GM12878 (cell line): ENCODE data around the gene MMP20. TPM values are rescaled to one million over a fixed set of nuclear protein-coding genes. Genes with fewer than 3 reads are reported as not detected.

Experiments used
- ATAC-seq: fragments of 200-7000 bp; cut with Tn5 transposase; 3 replicates; pipeline ENCODE4 v1.9.1; 2020; ENCODE audit warnings: mild to moderate bottlenecking, moderate library complexity
- BruUV-seq: library from RNA; stranded (reverse); fragments of 400-500 nt; replicated peaks from 2 replicates; lab custom pipeline; 2021; lab: Mats Ljungman, UMichigan
- CTCF ChIA-PET: fragments of 300-600 bp; sonication (Branson Sonifier 250); formaldehyde crosslinking; extraction: SDS; loops from one replicate; lab custom pipeline; 2021; ENCODE audit warnings: inconsistent platforms; lab: Yijun Ruan, JAX
- POLR2A ChIA-PET: fragments of 350-600 bp; formaldehyde crosslinking; extraction: SDS; loops from one replicate; lab custom pipeline; 2021; ENCODE audit warnings: inconsistent platforms; lab: Charles Lee
- RAD21 ChIA-PET: fragments of 300-600 bp; sonication (Branson Sonifier 250); formaldehyde crosslinking; loops from one replicate; lab custom pipeline; 2023; ENCODE audit warnings: antibody characterized with exemption; ENCODE audit not compliant: unreplicated experiment; lab: Charles Lee
- SMC1A ChIA-PET: fragments of 300-600 bp; sonication (Branson Sonifier 250); formaldehyde crosslinking; loops from one replicate; lab custom pipeline; 2023; ENCODE audit not compliant: unreplicated experiment, uncharacterized antibody; lab: Charles Lee
- DNase-seq: peaks from one replicate; pipeline ENCODE4 v3.0.0-alpha.2; 2011; ENCODE audit warnings: low read depth, low spot score
- FAIRE-seq: peaks from 3 replicates; lab custom pipeline; 2011; peaks lifted over from hg19 to GRCh38; lab: Jason Lieb, UNC
- H2AFZ ChIP-seq: 2 replicates; pipeline ENCODE4 v1.6.0; 2011; ENCODE audit warnings: low read depth, low read length, control low read depth; ENCODE audit not compliant: control insufficient read depth
- H3K27ac ChIP-seq: 2 replicates; pipeline ENCODE4 v1.5.1; 2011; ENCODE audit warnings: control low read depth; ENCODE audit not compliant: control insufficient read depth, insufficient read depth
- H3K27me3 ChIP-seq, 2 experiments: replicated peaks in 1 of 2; 2 replicates each; pipeline versions ENCODE4 v1.6.0 to v1.6.1; 2011; ENCODE audit warnings: low read length in 1 of 2; ENCODE audit not compliant: control insufficient read depth in 2 of 2, insufficient read depth in 2 of 2
- H3K36me3 ChIP-seq, 2 experiments: 2 replicates each; pipeline ENCODE4 v1.5.1; 2011; ENCODE audit warnings: low read length in 1 of 2; ENCODE audit not compliant: control insufficient read depth in 2 of 2, insufficient read depth in 2 of 2
- H3K4me1 ChIP-seq: 2 replicates; pipeline ENCODE4 v1.6.1; 2011; ENCODE audit warnings: mild to moderate bottlenecking, low read length, moderate library complexity, mixed read lengths; ENCODE audit not compliant: control insufficient read depth, insufficient read depth
- H3K4me2 ChIP-seq: 2 replicates; pipeline ENCODE4 v1.6.0; 2011; ENCODE audit warnings: control low read depth; ENCODE audit not compliant: control insufficient read depth, insufficient read depth
- H3K4me3 ChIP-seq: fragments of 200-600 bp; sonication (generic); 2 replicates; pipeline ENCODE4 v1.5.1; 2016
- H3K79me2 ChIP-seq: 2 replicates; pipeline ENCODE4 v1.6.0; 2011; ENCODE audit warnings: low read length; ENCODE audit not compliant: control insufficient read depth, insufficient read depth
- H3K9ac ChIP-seq: 2 replicates; pipeline ENCODE4 v1.8.0; 2011; ENCODE audit warnings: low read length, control low read depth, mixed read lengths; ENCODE audit not compliant: control insufficient read depth, insufficient read depth
- H3K9me3 ChIP-seq: replicated peaks from 3 replicates; pipeline ENCODE4 v1.5.1; 2011; ENCODE audit warnings: mild to moderate bottlenecking, low read length; ENCODE audit not compliant: control insufficient read depth, insufficient read depth
- H4K20me1 ChIP-seq: 2 replicates; pipeline ENCODE4 v1.6.0; 2011; ENCODE audit not compliant: control insufficient read depth, insufficient read depth
- CEBPB ChIP-seq, 2 experiments: fragments of 150-350 bp in 1 of 2; IDR thresholded peaks; 2 replicates each; pipeline ENCODE4 v1.6.1; 2012 to 2014; ENCODE audit warnings: low read depth in 2 of 2, low read length in 2 of 2, borderline replicate concordance in 1 of 2, inconsistent platforms in 1 of 2
- CREB1 ChIP-seq: IDR thresholded peaks from 2 replicates; pipeline ENCODE4 v1.6.1; 2012; ENCODE audit warnings: low read depth, mild to moderate bottlenecking, inconsistent platforms
- IRF5 ChIP-seq: fragments of 450-650 bp; IDR thresholded peaks from 2 replicates; pipeline ENCODE4 v1.6.1; 2017; ENCODE audit warnings: borderline replicate concordance
- MXI1 ChIP-seq: fragments of 150-350 bp; IDR thresholded peaks from 2 replicates; pipeline ENCODE4 v1.6.1; 2011; ENCODE audit warnings: low read depth, mild to moderate bottlenecking, inconsistent platforms, low read length, improper control_type of control experiment
- SIX5 ChIP-seq: IDR thresholded peaks from 2 replicates; pipeline ENCODE4 v1.6.1; 2011; ENCODE audit warnings: mild to moderate bottlenecking, low read depth, low read length, moderate library complexity; ENCODE audit not compliant: severe bottlenecking
- SMC3 ChIP-seq: IDR thresholded peaks from 2 replicates; pipeline ENCODE4 v1.6.1; 2011; ENCODE audit warnings: low read length, improper control_type of control experiment, borderline replicate concordance
- TCF3 ChIP-seq: IDR thresholded peaks from 2 replicates; pipeline ENCODE4 v1.6.1; 2012; ENCODE audit warnings: low read depth, mild to moderate bottlenecking, low read length, borderline replicate concordance; ENCODE audit not compliant: insufficient read depth
- WGBS: methylation state at CpG from one replicate; pipeline ENCODE4 v1.1.6; 2016; ENCODE audit warnings: low lambda C conversion rate; ENCODE audit not compliant: insufficient replicate concordance, insufficient coverage; ENCODE audit errors: missing lambda C conversion rate; 5-methylcytosine and 5-hydroxymethylcytosine counted together
- in situ Hi-C: fragments of 300-500 bp; cut with MboI; formaldehyde crosslinking; loops from 9 replicates; pipeline ENCODE4 v1.14.3; 2018; ENCODE audit warnings: mixed read lengths
- intact Hi-C: fragments of 100-400 bp; cut with micrococcal nuclease; formaldehyde crosslinking; loops from one replicate; pipeline ENCODE4 v1.14.2; 2022; ENCODE audit not compliant: unreplicated experiment
- polyA plus RNA-seq, 11 experiments: library from polyadenylated mRNA; depleted of rRNA in 4 of 11; unstranded in 6 of 11; stranded (reverse) in 5 of 11; fragments of >200 nt; fragmentation: Nextera tagmentation in 4 of 11; fragmentation: Illumina TruSeq in 1 of 11; extraction: Ambion mirVana in 4 of 11; extraction: Trizol in 1 of 11; gene quantifications; 1 replicate in 1 of 11; 2 replicates in 10 of 11; pipeline versions ENCODE4 v1.2.1 to v1.2.3, GENCODE V29; 2011 to 2016; ENCODE audit warnings: inconsistent platforms in 2 of 11, missing spikeins in 2 of 11, low read depth in 1 of 11
- total RNA-seq, 4 experiments: library from RNA; depleted of rRNA in 3 of 4; stranded (reverse); fragments of >200 nt in 3 of 4; fragmentation: Illumina TruSeq in 1 of 4; extraction: Trizol in 1 of 4; gene quantifications; 2 replicates each; pipeline versions ENCODE4 v1.2.1 to v1.2.3, GENCODE V29; 2013 to 2021

MMP20 gene
- total and polyA plus RNA-seq, 10 of the 15 experiments (the other 5 are each of a cell fraction or from before 2014, with no cell fraction given) = 0.10 to 0.57 (median 0.19) TPM; not detected in 2

- TF ChIP-seq TCF3 (no peak), CEBPB (IDR thresholded peaks at IDR 0.05; ENCODE audit: borderline replicate concordance in 1 of 2, low read depth in 2 of 2, low read length in 2 of 2) (no peak)
Measured at GRCh38 chr11:102568851-102569250, 56.3 kb downstream of the MMP20 start (continued).

GRCh38 chr11:102566112-102566511, 59.0 kb downstream of the MMP20 start:
- Histone ChIP-seq H3K9ac (no peak overlapping the region), H3K4me3 (no peak overlapping the region), H3K27me3 (no peaks in the 10 kb centered on the region), H3K79me2 (no peaks in the 10 kb centered on the region), H3K4me2 (no peak overlapping the region), H4K20me1 (no peaks in the 10 kb centered on the region), H3K36me3 (no peaks in the 10 kb centered on the region), H2AFZ (no peak overlapping the region), H3K27ac (no peak overlapping the region), H3K4me1 (peaks cover 31% of the 10 kb centered on the region), H3K9me3 (peaks cover 23% of the 10 kb centered on the region)
- WGBS = 41% methylated on average over 1 of the region's 1 CpG
- ATAC-seq (no peak), DNase-seq (no peak), FAIRE-seq (no peak)
- SMC1A ChIA-PET = interaction anchor here (3.0 kb wide), 1 partner anchor 12 kb away, joined by 21 read pairs; no protein-coding TSS in a partner anchor
- in situ Hi-C loops = no loop called here
- BruUV-seq = no TSS peak
- RAD21 ChIA-PET = no interaction called here
- intact Hi-C loops = no loop called here
- CTCF ChIA-PET = interaction anchor here (1.8 kb wide), 1 partner anchor 26 kb away, joined by 6 read pairs; no protein-coding TSS in a partner anchor
- POLR2A ChIA-PET = no interaction called here
- TF ChIP-seq SMC3 = no peak
- no peak for TF ChIP-seq MXI1
- TF ChIP-seq IRF5 = no peak
- TF ChIP-seq SIX5 = no peak
- TF ChIP-seq CREB1 = no peak
